ENCODE measurements around the gene KRAS.
"Not testable (repeated sequence)": the region's sequence is repeated elsewhere in the genome, so short reads cannot be mapped to it uniquely, and the experiment has no call there.

KRAS gene

GRCh38 chr12:25250744-25251730 is at the start of gene KRAS:
KRAS (minus strand) TSS chr12:25250929.
- peak; percentile 65 to 74 (median 69) for DNase-seq (ENCODE audit: low read depth in 2 of 3, low spot score in 2 of 3)

GRCh38 chr12:25296381-25296780 is 45.7 kb upstream of the KRAS start:
- no peak for DNase-seq (ENCODE audit: low read depth in 2 of 3, low spot score in 2 of 3)

- DNase-seq (ENCODE audit: low read depth in 2 of 3, low spot score in 2 of 3), result no peak
Measured at GRCh38 chr12:25295361-25295760, 44.6 kb upstream of the KRAS start.

GRCh38 chr12:25293653-25294052 is 42.9 kb upstream of the KRAS start:
- no peak for DNase-seq (ENCODE audit: low read depth in 2 of 3, low spot score in 2 of 3)

- not testable (repeated sequence) for DNase-seq (ENCODE audit: low read depth in 2 of 3, low spot score in 2 of 3)
Measured at GRCh38 chr12:25292810-25293221, 42.1 kb upstream of the KRAS start.

- no peak for DNase-seq (ENCODE audit: low read depth in 2 of 3, low spot score in 2 of 3)
Measured at GRCh38 chr12:25287610-25288009, 36.9 kb upstream of the KRAS start.

GRCh38 chr12:25286837-25287236 is 36.1 kb upstream of the KRAS start:
- DNase-seq (ENCODE audit: low read depth in 2 of 3, low spot score in 2 of 3), result no peak

- no peak for DNase-seq (ENCODE audit: low read depth in 2 of 3, low spot score in 2 of 3)
Measured at GRCh38 chr12:25284024-25284423, 33.3 kb upstream of the KRAS start.

- no peak for DNase-seq (ENCODE audit: low read depth in 2 of 3, low spot score in 2 of 3)
Measured at GRCh38 chr12:25283006-25283405, 32.3 kb upstream of the KRAS start.

- DNase-seq (ENCODE audit: low read depth in 2 of 3, low spot score in 2 of 3), result no peak
Measured at GRCh38 chr12:25280082-25280481, 29.4 kb upstream of the KRAS start.

- DNase-seq (ENCODE audit: low read depth in 2 of 3, low spot score in 2 of 3), result no peak
Measured at GRCh38 chr12:25278269-25278668, 27.5 kb upstream of the KRAS start.

GRCh38 chr12:25276199-25276937 is 25.6 kb upstream of the KRAS start:
- peak in 2 of 3 experiments; percentile 13 to 55 for DNase-seq (ENCODE audit: low read depth in 2 of 3, low spot score in 2 of 3)

- no peak for DNase-seq (ENCODE audit: low read depth in 2 of 3, low spot score in 2 of 3)
Measured at GRCh38 chr12:25271486-25272098, 20.9 kb upstream of the KRAS start.

GRCh38 chr12:25269701-25270100 is 19.0 kb upstream of the KRAS start:
- no peak for DNase-seq (ENCODE audit: low read depth in 2 of 3, low spot score in 2 of 3)

GRCh38 chr12:25266497-25266896 is 15.8 kb upstream of the KRAS start:
- DNase-seq (ENCODE audit: low read depth in 2 of 3, low spot score in 2 of 3), result no peak

- DNase-seq (ENCODE audit: low read depth in 2 of 3, low spot score in 2 of 3), result no peak
Measured at GRCh38 chr12:25264862-25265261, 14.1 kb upstream of the KRAS start.

GRCh38 chr12:25264114-25264513 is 13.4 kb upstream of the KRAS start:
- DNase-seq (ENCODE audit: low read depth in 2 of 3, low spot score in 2 of 3), result no peak

- DNase-seq (ENCODE audit: low read depth in 2 of 3, low spot score in 2 of 3), result no peak
Measured at GRCh38 chr12:25263594-25263993, 12.9 kb upstream of the KRAS start.

GRCh38 chr12:25262389-25263074 is 11.8 kb upstream of the KRAS start:
- no peak for DNase-seq (ENCODE audit: low read depth in 2 of 3, low spot score in 2 of 3)

- no peak for DNase-seq (ENCODE audit: low read depth in 2 of 3, low spot score in 2 of 3)
Measured at GRCh38 chr12:25257590-25258324, 7.0 kb upstream of the KRAS start.
